ENCODE measurements around the gene SRSF4. TPM values are rescaled to one million over a fixed set of nuclear protein-coding genes. Genes with fewer than 3 reads are reported as not detected.

The SRSF4 gene
- polyA plus RNA-seq, 1 donor from 2014 or later, result 59.7 TPM

GRCh38 chr1:29210278-29211085, 28.8 kb upstream of the SRSF4 start:
- Histone ChIP-seq H3K4me2 (ENCODE audit: low read length) (no peak overlapping the region), H3K9me3 (ENCODE audit: low read length) (no peaks in the 10 kb centered on the region), H3F3A (ENCODE audit: insufficient read depth, low read length, poor library complexity, severe bottlenecking) (no peaks in the 10 kb centered on the region), H3K4me3 (ENCODE audit: low read length) (no peak overlapping the region), H3K79me2 (replicated peaks; ENCODE audit: insufficient read depth, low read length) (no peaks in the 10 kb centered on the region), H2AFZ (ENCODE audit: low read depth, low read length) (no peak overlapping the region), H4K20me1 (ENCODE audit: insufficient read depth) (no peaks in the 10 kb centered on the region), H3K27ac (ENCODE audit: low read length) (no peak overlapping the region), H3K9me2 (ENCODE audit: insufficient read depth, low read length) (no peaks in the 10 kb centered on the region), H3K36me3 (ENCODE audit: insufficient read depth, low read length) (no peaks in the 10 kb centered on the region), H3K27me3 (ENCODE audit: insufficient read depth, low read depth, low read length) (no peaks in the 10 kb centered on the region), H3K9ac (ENCODE audit: low read length) (no peak overlapping the region)
- TF ChIP-seq MXI1 (conservative IDR thresholded peaks at IDR 0.05; ENCODE audit: poor library complexity, severe bottlenecking) (no peak), CTCF (IDR thresholded peaks at IDR 0.05; ENCODE audit: poor library complexity, severe bottlenecking) (no peak), REST (IDR thresholded peaks at IDR 0.05; ENCODE audit: borderline replicate concordance) (no peak), EZH2 (IDR thresholded peaks at IDR 0.05; ENCODE audit: borderline replicate concordance, insufficient read depth, low read length, poor library complexity, severe bottlenecking) (no peak), POLR2AphosphoS5 (IDR thresholded peaks at IDR 0.05) (no peak), SMC3 (conservative IDR thresholded peaks at IDR 0.05; ENCODE audit: poor library complexity) (no peak), TAF1 (IDR thresholded peaks at IDR 0.05; ENCODE audit: low read depth) (no peak), EP300 (conservative IDR thresholded peaks at IDR 0.05; ENCODE audit: poor library complexity, severe bottlenecking) (no peak), RAD21 (conservative IDR thresholded peaks at IDR 0.05) (no peak)

DNA sequence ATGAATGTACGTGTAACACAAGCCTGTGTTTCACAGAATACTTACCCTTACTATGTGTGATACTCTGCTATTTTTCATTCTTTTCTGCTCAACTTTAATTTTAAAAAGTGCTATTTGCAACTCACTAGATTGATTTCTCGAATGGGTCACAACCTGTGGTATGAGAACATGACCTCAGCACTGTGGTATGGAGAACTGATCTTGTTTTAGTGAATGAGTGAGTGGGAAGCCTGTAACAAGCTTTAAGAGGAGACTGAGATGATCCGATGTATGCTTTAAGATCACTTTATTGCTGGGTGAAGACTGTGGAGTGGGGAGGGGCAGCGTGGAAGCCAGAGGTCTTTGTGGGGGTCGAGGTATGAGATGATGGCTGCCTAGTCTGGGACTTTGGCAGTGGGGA, 27.5 kb upstream of the SRSF4 start:
- no peaks in the 10 kb centered on the region for H4K20me1 ChIP-seq (ENCODE audit: insufficient read depth)
- TF ChIP-seq RAD21 (conservative IDR thresholded peaks at IDR 0.05), result no peak
- no peak for TF ChIP-seq TAF1 (IDR thresholded peaks at IDR 0.05; ENCODE audit: low read depth)
- TF ChIP-seq EP300 (conservative IDR thresholded peaks at IDR 0.05; ENCODE audit: poor library complexity, severe bottlenecking), result no peak
- TF ChIP-seq POLR2AphosphoS5 (IDR thresholded peaks at IDR 0.05), result no peak
- TF ChIP-seq MXI1 (conservative IDR thresholded peaks at IDR 0.05; ENCODE audit: poor library complexity, severe bottlenecking), result no peak
- no peak for TF ChIP-seq CTCF (IDR thresholded peaks at IDR 0.05; ENCODE audit: poor library complexity, severe bottlenecking)
- no peak for TF ChIP-seq REST (IDR thresholded peaks at IDR 0.05; ENCODE audit: borderline replicate concordance)
- no peak for TF ChIP-seq SMC3 (conservative IDR thresholded peaks at IDR 0.05; ENCODE audit: poor library complexity)
- no peak for TF ChIP-seq EZH2 (IDR thresholded peaks at IDR 0.05; ENCODE audit: borderline replicate concordance, insufficient read depth, low read length, poor library complexity, severe bottlenecking)
- no peak overlapping the region for H3K27ac ChIP-seq (ENCODE audit: low read length)
- H3K27me3 ChIP-seq (ENCODE audit: insufficient read depth, low read depth, low read length), result no peaks in the 10 kb centered on the region
- no peak overlapping the region for H3K4me3 ChIP-seq (ENCODE audit: low read length)
- no peaks in the 10 kb centered on the region for H3K79me2 ChIP-seq (replicated peaks; ENCODE audit: insufficient read depth, low read length)
- H3K9me3 ChIP-seq (ENCODE audit: low read length), result no peaks in the 10 kb centered on the region
- H3K9ac ChIP-seq (ENCODE audit: low read length), result no peak overlapping the region
- no peaks in the 10 kb centered on the region for H3K36me3 ChIP-seq (ENCODE audit: insufficient read depth, low read length)
- no peak overlapping the region for H2AFZ ChIP-seq (ENCODE audit: low read depth, low read length)
- H3F3A ChIP-seq (ENCODE audit: insufficient read depth, low read length, poor library complexity, severe bottlenecking), result no peaks in the 10 kb centered on the region
- H3K4me2 ChIP-seq (ENCODE audit: low read length), result no peak overlapping the region
- H3K9me2 ChIP-seq (ENCODE audit: insufficient read depth, low read length), result no peaks in the 10 kb centered on the region
